Type B pancreatic cell (in vitro differentiated cells): ENCODE measurements around the gene SMAD7. TPM values are rescaled to one million over a fixed set of nuclear protein-coding genes. Genes with fewer than 3 reads are reported as not detected.

Experiments
- DNase-seq: peaks from one replicate; pipeline ENCODE4 v3.0.0; 2021; ENCODE audit warnings: mixed read lengths; ENCODE audit not compliant: unreplicated experiment; ENCODE audit errors: extremely low spot score
- H3K27ac Mint-ChIP-seq: 2 replicates; pipeline ENCODE4 v1.8.0; 2021; ENCODE audit warnings: mild to moderate bottlenecking, mixed read lengths
- H3K27me3 Mint-ChIP-seq: 2 replicates; pipeline ENCODE4 v1.8.0; 2021; ENCODE audit warnings: mixed read lengths
- H3K36me3 Mint-ChIP-seq: 2 replicates; pipeline ENCODE4 v1.8.0; 2021; ENCODE audit warnings: mixed read lengths
- H3K4me1 Mint-ChIP-seq: one replicate; pipeline ENCODE4 v1.8.0; 2021; ENCODE audit warnings: mixed read lengths; ENCODE audit not compliant: unreplicated experiment
- H3K4me3 Mint-ChIP-seq: 2 replicates; pipeline ENCODE4 v1.8.0; 2021; ENCODE audit warnings: mild to moderate bottlenecking, mixed read lengths
- H3K9me3 Mint-ChIP-seq: 2 replicates; pipeline ENCODE4 v1.8.0; 2021; ENCODE audit warnings: mixed read lengths
- CTCF ChIP-seq: fragments of 200-600 bp; sonication (generic); conservative IDR thresholded peaks from 2 replicates; pipeline ENCODE4 v1.5.0; 2021; ENCODE audit warnings: antibody characterized with exemption, mild to moderate bottlenecking
- total RNA-seq: library from RNA; stranded (reverse); gene quantifications from 2 replicates; pipeline ENCODE4 v1.2.1, GENCODE V29; 2021; ENCODE audit warnings: low replicate concordance

SMAD7 gene
- total RNA-seq, 1 donor from 2014 or later: 17.8 TPM

DNA sequence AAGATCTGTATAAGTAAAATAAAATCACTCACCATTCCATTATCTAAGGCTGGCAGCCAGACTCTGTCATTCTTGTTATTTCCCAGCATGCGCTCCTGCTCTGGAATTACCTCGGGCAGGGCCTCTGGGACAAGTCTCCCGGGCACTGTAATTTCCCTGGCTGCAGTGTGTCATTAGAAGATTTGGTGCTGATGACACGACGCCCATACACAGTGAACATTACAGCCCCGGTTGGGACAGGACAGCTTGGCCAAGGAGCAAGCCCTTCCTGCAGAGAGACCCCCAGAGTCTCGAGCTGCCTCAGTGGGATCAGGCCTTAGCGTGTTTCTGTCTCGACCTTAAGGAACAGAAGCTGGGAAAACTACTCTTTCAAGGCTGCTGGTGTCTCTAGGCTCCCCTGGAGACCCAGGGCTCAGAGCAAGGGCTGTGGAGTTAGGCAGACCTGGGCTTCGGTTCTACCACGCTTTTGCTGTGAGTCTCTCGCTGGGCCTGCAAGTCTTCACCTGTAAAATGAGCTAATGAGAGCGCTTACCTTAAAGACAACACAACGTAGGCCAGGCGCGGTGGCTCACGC, 39.7 kb downstream of the SMAD7 start:
- no peak for TF ChIP-seq CTCF
- no peak overlapping the region for H3K27ac Mint-ChIP-seq
- H3K27me3 Mint-ChIP-seq: no peaks in the 10 kb centered on the region
- peaks cover 36% of the 10 kb centered on the region for H3K4me1 Mint-ChIP-seq
- H3K4me3 Mint-ChIP-seq: no peak overlapping the region
- no peak for DNase-seq
- H3K9me3 Mint-ChIP-seq: no peaks in the 10 kb centered on the region
- no peaks in the 10 kb centered on the region for H3K36me3 Mint-ChIP-seq

DNA sequence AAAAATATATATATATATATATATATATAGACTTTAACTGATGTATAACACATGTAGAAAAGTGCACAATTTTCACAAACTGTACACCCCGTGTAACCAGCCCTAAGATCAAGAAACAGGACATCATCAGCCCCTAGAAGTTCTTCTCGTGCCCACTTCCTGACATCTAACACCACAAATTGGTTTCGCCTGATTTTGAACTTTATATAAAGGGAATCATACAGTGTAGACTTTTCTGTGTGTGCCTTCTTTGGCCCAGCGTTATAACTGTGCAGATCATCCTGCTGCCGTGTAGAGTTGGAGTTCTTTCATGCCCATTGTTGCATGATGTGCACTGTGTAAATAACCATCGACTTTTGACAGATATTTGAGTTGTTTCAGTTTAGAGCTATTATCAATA, 41.0 kb downstream of the SMAD7 start:
- Mint-ChIP-seq H3K4me1 (peaks cover 23% of the 10 kb centered on the region), H3K9me3 (peaks cover 5% of the 10 kb centered on the region), H3K4me3 (peak overlapping the region; percentile 39), H3K27ac (no peak overlapping the region), H3K27me3 (no peaks in the 10 kb centered on the region), H3K36me3 (no peaks in the 10 kb centered on the region)
- no peak for TF ChIP-seq CTCF
- no peak for DNase-seq

- no peak overlapping the region for H3K4me3 Mint-ChIP-seq
- no peak overlapping the region for H3K27ac Mint-ChIP-seq
Measured at GRCh38 chr18:48908916-48909315, 41.8 kb downstream of the SMAD7 start.

DNA sequence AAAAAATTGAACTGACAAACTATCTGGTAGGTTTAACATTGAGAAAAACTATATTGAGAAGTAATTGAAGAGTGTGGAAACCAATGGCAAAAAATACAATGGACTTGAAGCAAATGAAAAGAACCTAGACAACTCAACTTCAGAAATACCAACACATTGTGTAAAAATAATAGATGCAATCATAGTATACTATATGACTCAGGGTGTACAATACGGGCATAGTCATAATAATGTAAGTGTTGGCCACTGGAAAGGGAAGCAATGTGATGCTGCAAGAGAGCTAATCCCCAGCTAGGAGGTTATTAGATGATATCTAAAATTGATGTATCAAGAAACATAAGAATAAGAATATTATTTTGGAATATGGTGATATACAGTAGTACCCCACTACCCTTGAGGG, 45.3 kb downstream of the SMAD7 start:
- H3K4me3 Mint-ChIP-seq: no peak overlapping the region
- H3K4me1 Mint-ChIP-seq: peaks cover 5% of the 10 kb centered on the region
- H3K27me3 Mint-ChIP-seq: no peaks in the 10 kb centered on the region
- H3K27ac Mint-ChIP-seq: no peak overlapping the region
- TF ChIP-seq CTCF: no peak
- H3K9me3 Mint-ChIP-seq: peaks cover 9% of the 10 kb centered on the region
- DNase-seq: no peak
- H3K36me3 Mint-ChIP-seq: no peaks in the 10 kb centered on the region

More at GRCh38 chr18:48908916-48909315, 41.8 kb downstream of the SMAD7 start:
- Mint-ChIP-seq H3K9me3 (peaks cover 9% of the 10 kb centered on the region), H3K4me1 (peaks cover 15% of the 10 kb centered on the region), H3K36me3 (no peaks in the 10 kb centered on the region), H3K27me3 (no peaks in the 10 kb centered on the region)
- TF ChIP-seq CTCF: no peak
- no peak for DNase-seq

- no peak overlapping the region for H3K27ac Mint-ChIP-seq
- H3K4me3 Mint-ChIP-seq: no peak overlapping the region
- H3K4me1 Mint-ChIP-seq: peaks cover 4% of the 10 kb centered on the region
- H3K36me3 Mint-ChIP-seq: no peaks in the 10 kb centered on the region
- no peak for DNase-seq
- peaks cover 9% of the 10 kb centered on the region for H3K9me3 Mint-ChIP-seq
- no peak for TF ChIP-seq CTCF
- H3K27me3 Mint-ChIP-seq: no peaks in the 10 kb centered on the region
Measured at GRCh38 chr18:48904847-48905394, 45.8 kb downstream of the SMAD7 start.
